BJ (cell line): ENCODE data around the gene SLC26A1. TPM values are rescaled to one million over a fixed set of nuclear protein-coding genes. Genes with fewer than 3 reads are reported as not detected.

Experiments
- CTCF ChIA-PET: fragments of 350-600 bp; formaldehyde crosslinking; extraction: SDS; loops from one replicate; lab custom pipeline; 2021; ENCODE audit warnings: antibody characterized with exemption, inconsistent platforms; lab: Yijun Ruan, JAX
- POLR2A ChIA-PET: fragments of 300-600 bp; sonication (Branson Sonifier 250); formaldehyde crosslinking; extraction: SDS; loops from one replicate; lab custom pipeline; 2021; ENCODE audit warnings: antibody characterized with exemption; lab: Charles Lee
- DNase-seq: peaks from one replicate; pipeline ENCODE4 v3.0.0-alpha.2; 2011; ENCODE audit warnings: low read depth
- H3K27me3 ChIP-seq: 2 replicates; pipeline ENCODE4 v1.6.0; 2011; ENCODE audit warnings: low read length; ENCODE audit not compliant: control insufficient read depth, insufficient read depth
- H3K36me3 ChIP-seq: 2 replicates; pipeline ENCODE4 v1.5.1; 2011; ENCODE audit warnings: low read length; ENCODE audit not compliant: control insufficient read depth, insufficient read depth
- H3K4me3 ChIP-seq: 2 replicates; pipeline ENCODE4 v1.5.1; 2011; ENCODE audit warnings: low read depth, mild to moderate bottlenecking, control low read depth, low read length
- polyA plus RNA-seq: library from polyadenylated mRNA; depleted of rRNA; stranded (reverse); fragments of >200 nt; gene quantifications from 2 replicates; pipeline ENCODE4 v1.2.3, GENCODE V29; 2011
- TF ChIP-seq, protein P1 (sequence below): IDR thresholded peaks from 2 replicates; pipeline ENCODE4 v1.5.1; 2011; ENCODE audit warnings: low read depth, mild to moderate bottlenecking, control low read depth, inconsistent platforms, low read length, moderate library complexity; ENCODE audit not compliant: insufficient read depth

SLC26A1 gene
- polyA plus RNA-seq, 1 experiment, result not detected

DNA sequence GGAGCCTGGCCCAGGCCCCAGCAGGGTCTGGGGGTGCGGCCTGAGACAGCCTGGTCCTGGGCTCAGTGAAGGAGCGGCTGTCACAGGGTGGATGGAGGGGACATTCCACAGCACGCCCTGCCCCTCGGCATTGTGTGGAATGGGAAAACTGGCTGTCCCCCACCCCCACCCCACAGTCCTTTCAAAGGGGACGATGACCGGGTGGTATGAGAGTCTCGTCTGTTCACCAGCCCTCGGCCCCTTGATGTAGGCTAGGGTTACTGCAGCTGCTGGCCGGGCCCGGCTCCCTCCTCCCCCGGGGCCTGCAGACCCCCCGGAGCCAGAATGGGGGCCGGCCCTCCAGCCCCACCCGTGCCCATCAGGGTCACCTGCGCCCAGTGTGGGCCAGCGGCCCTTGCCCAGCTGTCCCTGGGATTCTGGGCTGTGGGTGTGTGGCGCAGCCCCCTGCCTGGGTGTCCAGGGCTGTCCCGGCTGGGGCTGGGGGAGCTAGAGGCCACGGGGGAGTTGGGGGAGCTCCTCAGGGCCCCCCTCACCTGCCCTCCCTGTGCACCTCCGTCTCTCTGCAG lies 30.0 kb upstream of the SLC26A1 start:
- H3K4me3 ChIP-seq, result no peak overlapping the region
- H3K36me3 ChIP-seq, result peaks cover 7% of the 10 kb centered on the region
- CTCF ChIA-PET, result no interaction called here
- DNase-seq, result no peak
- TF ChIP-seq, protein P1, sequence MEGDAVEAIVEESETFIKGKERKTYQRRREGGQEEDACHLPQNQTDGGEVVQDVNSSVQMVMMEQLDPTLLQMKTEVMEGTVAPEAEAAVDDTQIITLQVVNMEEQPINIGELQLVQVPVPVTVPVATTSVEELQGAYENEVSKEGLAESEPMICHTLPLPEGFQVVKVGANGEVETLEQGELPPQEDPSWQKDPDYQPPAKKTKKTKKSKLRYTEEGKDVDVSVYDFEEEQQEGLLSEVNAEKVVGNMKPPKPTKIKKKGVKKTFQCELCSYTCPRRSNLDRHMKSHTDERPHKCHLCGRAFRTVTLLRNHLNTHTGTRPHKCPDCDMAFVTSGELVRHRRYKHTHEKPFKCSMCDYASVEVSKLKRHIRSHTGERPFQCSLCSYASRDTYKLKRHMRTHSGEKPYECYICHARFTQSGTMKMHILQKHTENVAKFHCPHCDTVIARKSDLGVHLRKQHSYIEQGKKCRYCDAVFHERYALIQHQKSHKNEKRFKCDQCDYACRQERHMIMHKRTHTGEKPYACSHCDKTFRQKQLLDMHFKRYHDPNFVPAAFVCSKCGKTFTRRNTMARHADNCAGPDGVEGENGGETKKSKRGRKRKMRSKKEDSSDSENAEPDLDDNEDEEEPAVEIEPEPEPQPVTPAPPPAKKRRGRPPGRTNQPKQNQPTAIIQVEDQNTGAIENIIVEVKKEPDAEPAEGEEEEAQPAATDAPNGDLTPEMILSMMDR, result no peak
- H3K27me3 ChIP-seq, result no peaks in the 10 kb centered on the region
- POLR2A ChIA-PET, result no interaction called here

DNA sequence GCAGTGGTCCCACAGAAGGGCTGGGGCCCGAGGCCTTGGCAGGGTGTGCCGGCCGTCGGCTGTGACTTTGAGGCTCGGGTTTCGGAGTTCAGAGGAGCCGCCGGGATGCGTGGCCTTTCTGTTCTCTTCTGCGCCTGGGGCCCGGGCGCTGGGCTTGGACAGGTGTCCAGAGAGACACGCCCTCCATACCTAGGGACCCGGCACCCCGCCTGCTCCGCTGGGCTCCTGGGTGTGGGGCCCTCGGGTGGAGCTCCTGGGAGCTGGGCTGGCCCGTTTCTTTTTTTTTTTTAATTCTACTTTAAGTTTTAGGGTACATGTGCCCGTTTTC lies 29.5 kb upstream of the SLC26A1 start:
- H3K36me3 ChIP-seq, result peaks cover 7% of the 10 kb centered on the region
- no peak for DNase-seq
- ChIA-PET CTCF (no interaction called here), POLR2A (no interaction called here)
- no peak overlapping the region for H3K4me3 ChIP-seq
- TF ChIP-seq, protein P1, result no peak
- no peaks in the 10 kb centered on the region for H3K27me3 ChIP-seq

DNA sequence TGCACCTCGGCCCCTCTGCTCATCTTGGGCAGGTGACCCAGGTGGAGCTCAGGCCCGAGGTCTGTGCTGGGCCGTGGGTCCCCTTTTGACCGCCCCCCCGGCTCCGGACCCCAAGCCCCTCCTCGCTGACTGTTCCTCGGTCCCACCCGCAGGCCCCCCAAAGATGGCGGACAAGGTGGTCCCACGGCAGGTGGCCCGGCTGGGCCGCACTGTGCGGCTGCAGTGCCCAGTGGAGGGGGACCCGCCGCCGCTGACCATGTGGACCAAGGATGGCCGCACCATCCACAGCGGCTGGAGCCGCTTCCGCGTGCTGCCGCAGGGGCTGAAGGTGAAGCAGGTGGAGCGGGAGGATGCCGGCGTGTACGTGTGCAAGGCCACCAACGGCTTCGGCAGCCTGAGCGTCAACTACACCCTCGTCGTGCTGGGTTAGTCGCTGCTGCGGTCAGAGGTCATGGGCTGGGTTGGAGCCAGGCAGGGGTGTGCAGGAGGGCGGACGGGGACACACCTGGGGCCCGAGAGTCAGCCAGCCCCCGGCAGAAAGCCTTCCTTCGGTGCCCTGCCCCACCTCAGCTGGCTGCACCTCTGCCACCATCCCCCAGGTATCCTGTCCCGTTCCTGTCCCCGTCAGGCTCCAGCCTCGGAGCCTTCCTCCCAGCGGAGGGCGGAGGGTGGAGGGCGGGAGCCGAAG lies 29.0 kb upstream of the SLC26A1 start:
- TF ChIP-seq, protein P1, result no peak
- CTCF ChIA-PET, result no interaction called here
- POLR2A ChIA-PET, result no interaction called here
- H3K36me3 ChIP-seq, result peaks cover 7% of the 10 kb centered on the region
- no peak for DNase-seq
- H3K4me3 ChIP-seq, result no peak overlapping the region
- no peaks in the 10 kb centered on the region for H3K27me3 ChIP-seq

DNA sequence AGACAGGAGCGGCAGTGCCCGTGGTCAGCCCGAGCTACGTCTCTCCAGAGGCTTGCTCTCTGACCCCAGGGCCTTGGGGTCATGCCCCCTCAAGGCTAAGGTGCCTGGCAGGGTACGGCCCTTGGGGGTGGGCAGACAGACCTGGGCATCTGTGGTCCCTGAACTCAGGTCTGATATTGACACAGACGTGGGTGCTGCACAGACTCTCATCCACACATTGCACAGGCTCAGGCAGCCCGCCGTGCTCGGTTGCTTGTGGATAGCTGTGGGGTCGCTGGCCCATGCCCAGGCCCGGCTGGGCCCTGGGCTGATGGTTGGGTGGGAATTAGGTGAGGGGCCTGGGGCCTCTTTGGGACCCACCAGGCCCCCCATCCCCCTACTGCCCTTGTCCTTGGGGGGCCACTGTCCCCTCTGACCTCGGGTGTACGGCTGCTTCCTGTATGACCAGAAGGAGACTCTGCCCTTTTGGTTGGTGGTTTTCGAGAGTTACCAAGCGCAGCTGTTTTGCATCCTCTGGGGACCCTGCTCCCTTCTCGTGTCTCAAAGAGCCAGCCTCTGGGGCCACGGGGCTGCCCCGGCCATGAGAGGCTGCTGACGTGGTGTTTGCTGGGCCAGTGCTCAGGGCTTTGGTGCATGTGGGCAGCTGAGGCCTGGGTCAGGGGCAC lies 28.3 kb upstream of the SLC26A1 start:
- POLR2A ChIA-PET, result no interaction called here
- TF ChIP-seq, protein P1, result no peak
- H3K36me3 ChIP-seq, result peaks cover 7% of the 10 kb centered on the region

DNA sequence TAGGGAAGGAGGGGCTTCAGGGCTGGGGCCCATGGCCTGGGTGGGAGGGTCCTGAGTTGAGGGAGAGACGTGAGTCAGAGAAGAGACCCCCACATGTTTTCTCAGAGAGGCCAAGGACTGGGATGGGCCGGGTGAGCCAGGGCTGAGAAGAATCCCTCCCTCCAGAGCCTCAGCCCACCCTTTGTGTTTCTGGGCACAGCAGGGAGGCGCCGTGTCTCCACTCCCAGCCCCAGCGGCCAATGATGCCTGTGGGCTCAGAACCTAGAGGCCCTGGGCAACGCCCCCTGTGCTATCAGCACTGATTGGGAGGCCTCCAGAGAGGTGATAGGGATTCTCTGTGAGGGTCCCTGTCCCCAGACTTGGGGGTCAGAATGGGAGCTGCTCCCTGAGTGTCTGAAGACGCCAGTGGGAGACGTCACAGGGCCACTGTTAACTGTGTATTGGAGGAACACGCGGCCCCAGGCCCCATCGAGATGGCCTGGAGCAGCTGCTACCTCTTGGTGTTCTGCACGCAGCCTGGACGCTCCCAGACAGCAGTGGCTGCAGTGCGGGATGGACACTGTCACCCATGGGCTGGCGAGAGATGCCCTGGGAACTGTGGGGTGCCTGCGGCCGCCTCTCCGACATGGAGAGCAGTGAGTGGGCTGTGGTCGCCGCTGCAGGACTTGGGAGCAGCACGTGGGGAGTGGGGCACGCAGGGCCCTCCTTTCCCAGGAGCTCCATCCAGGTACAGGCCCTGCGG lies 26.7 kb upstream of the SLC26A1 start:
- CTCF ChIA-PET, result no interaction called here
- H3K4me3 ChIP-seq, result no peak overlapping the region
- H3K27me3 ChIP-seq, result no peaks in the 10 kb centered on the region
- H3K36me3 ChIP-seq, result no peaks in the 10 kb centered on the region
- TF ChIP-seq, protein P1, result no peak
- DNase-seq, result no peak
- POLR2A ChIA-PET, result no interaction called here

More for the DNA sequence above, 28.3 kb upstream of the SLC26A1 start:
- no peak overlapping the region for H3K4me3 ChIP-seq
- CTCF ChIA-PET, result no interaction called here
- H3K27me3 ChIP-seq, result no peaks in the 10 kb centered on the region
- no peak for DNase-seq
